Progenitor cell of endocrine pancreas (in vitro differentiated cells): ENCODE results near the gene GPR161. TPM values are rescaled to one million over a fixed set of nuclear protein-coding genes. Genes with fewer than 3 reads are reported as not detected.

ENCODE experiments used
- DNase-seq: peaks from one replicate; pipeline ENCODE4 v3.0.0; 2021; ENCODE audit warnings: low spot score; ENCODE audit not compliant: unreplicated experiment
- H3K27ac Mint-ChIP-seq: 2 replicates; pipeline ENCODE4 v1.8.0; 2021; ENCODE audit warnings: mild to moderate bottlenecking, moderate library complexity, mixed read lengths
- H3K27me3 Mint-ChIP-seq: 2 replicates; pipeline ENCODE4 v1.8.0; 2021; ENCODE audit warnings: mixed read lengths
- H3K36me3 Mint-ChIP-seq: 2 replicates; pipeline ENCODE4 v1.8.0; 2022; ENCODE audit warnings: mixed read lengths; ENCODE audit not compliant: insufficient read depth
- H3K4me1 Mint-ChIP-seq: 2 replicates; pipeline ENCODE4 v1.8.0; 2021; ENCODE audit warnings: low read depth, mixed read lengths
- H3K4me3 Mint-ChIP-seq: 2 replicates; pipeline ENCODE4 v1.8.0; 2021; ENCODE audit warnings: low read depth, mild to moderate bottlenecking, moderate library complexity, mixed read lengths
- H3K9me3 Mint-ChIP-seq: 2 replicates; pipeline ENCODE4 v1.8.0; 2021; ENCODE audit warnings: low read depth, mixed read lengths
- CTCF ChIP-seq: fragments of 200-600 bp; sonication (generic); IDR thresholded peaks from one replicate; pipeline ENCODE4 v1.5.0; 2021; ENCODE audit warnings: antibody characterized with exemption, mild to moderate bottlenecking; ENCODE audit not compliant: unreplicated experiment
- total RNA-seq: library from RNA; stranded (reverse); gene quantifications from 2 replicates; pipeline ENCODE4 v1.2.1, GENCODE V29; 2021

Gene GPR161
- total RNA-seq, 1 donor from 2014 or later = 58.5 TPM

DNA sequence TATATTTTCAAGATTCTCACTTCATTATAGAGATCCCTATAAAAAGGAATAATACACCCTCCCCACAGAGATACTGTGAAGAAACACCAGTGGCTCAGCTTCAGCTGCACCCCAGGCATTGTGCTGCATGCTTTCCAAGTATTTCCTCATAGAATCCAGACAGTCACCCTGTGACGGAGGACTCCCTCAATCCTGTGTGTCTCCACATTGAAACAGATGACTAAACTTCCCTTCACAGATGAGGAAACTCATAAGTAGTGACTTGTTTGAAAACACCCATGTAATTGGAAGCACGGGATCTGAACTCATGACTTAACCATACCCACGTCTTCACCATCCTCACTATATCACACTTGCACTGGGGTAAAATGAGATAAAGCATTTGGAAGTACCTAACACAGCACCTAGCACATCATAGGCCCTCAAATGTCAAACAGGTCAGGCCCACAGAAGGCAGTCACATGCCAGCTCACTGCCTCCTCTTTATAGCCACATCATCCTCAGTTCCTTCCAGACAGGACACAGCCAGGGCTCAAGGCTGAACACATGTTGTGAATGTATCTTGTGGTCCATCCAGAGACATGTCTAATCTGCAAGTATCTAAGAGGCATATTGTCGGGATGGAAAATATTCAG lies 55.2 kb downstream of the GPR161 start:
- Mint-ChIP-seq H3K27me3 (no peaks in the 10 kb centered on the region), H3K4me1 (peaks cover 3% of the 10 kb centered on the region), H3K36me3 (peaks cover 22% of the 10 kb centered on the region), H3K27ac (no peak overlapping the region), H3K9me3 (no peaks in the 10 kb centered on the region), H3K4me3 (no peak overlapping the region)
- no peak for TF ChIP-seq CTCF
- no peak for DNase-seq

DNA sequence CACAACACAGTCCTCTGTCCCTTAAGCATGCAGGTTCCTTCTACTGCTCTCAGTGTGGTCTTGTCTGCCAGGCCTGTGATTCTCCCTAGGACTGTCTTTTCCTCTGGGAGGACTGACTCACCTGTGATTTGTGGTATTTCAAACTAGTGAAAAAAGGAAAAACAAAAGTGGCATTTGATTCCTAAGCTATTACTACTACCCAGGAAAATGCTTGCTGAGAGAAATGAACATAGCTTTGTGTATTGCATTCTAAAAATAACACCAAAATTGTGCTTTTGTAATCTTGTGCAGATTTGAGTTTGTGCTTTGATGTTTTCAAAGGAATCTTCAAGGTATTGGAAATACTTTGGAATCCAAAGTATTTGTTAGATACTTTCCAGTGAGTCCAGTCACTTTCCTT lies 57.0 kb downstream of the GPR161 start:
- H3K4me1 Mint-ChIP-seq = peaks cover 3% of the 10 kb centered on the region
- TF ChIP-seq CTCF = no peak
- peaks cover 19% of the 10 kb centered on the region for H3K36me3 Mint-ChIP-seq
- no peak overlapping the region for H3K27ac Mint-ChIP-seq
- H3K9me3 Mint-ChIP-seq = no peaks in the 10 kb centered on the region
- DNase-seq = no peak
- H3K4me3 Mint-ChIP-seq = no peak overlapping the region
- H3K27me3 Mint-ChIP-seq = no peaks in the 10 kb centered on the region

GRCh38 chr1:168069384-168069783 lies 67.3 kb downstream of the GPR161 start:
- H3K9me3 Mint-ChIP-seq = no peaks in the 10 kb centered on the region
- H3K27me3 Mint-ChIP-seq = no peaks in the 10 kb centered on the region
- DNase-seq = no peak
- H3K4me1 Mint-ChIP-seq = peaks cover 4% of the 10 kb centered on the region
- H3K4me3 Mint-ChIP-seq = no peak overlapping the region
- peaks cover 31% of the 10 kb centered on the region for H3K36me3 Mint-ChIP-seq
- H3K27ac Mint-ChIP-seq = no peak overlapping the region
- no peak for TF ChIP-seq CTCF

GRCh38 chr1:168065506-168065905 lies 71.2 kb downstream of the GPR161 start:
- no peak for DNase-seq
- H3K9me3 Mint-ChIP-seq = no peaks in the 10 kb centered on the region
- peaks cover 4% of the 10 kb centered on the region for H3K4me1 Mint-ChIP-seq
- H3K36me3 Mint-ChIP-seq = peaks cover 13% of the 10 kb centered on the region
- no peaks in the 10 kb centered on the region for H3K27me3 Mint-ChIP-seq
- H3K4me3 Mint-ChIP-seq = no peak overlapping the region
- H3K27ac Mint-ChIP-seq = no peak overlapping the region
- TF ChIP-seq CTCF = no peak

DNA sequence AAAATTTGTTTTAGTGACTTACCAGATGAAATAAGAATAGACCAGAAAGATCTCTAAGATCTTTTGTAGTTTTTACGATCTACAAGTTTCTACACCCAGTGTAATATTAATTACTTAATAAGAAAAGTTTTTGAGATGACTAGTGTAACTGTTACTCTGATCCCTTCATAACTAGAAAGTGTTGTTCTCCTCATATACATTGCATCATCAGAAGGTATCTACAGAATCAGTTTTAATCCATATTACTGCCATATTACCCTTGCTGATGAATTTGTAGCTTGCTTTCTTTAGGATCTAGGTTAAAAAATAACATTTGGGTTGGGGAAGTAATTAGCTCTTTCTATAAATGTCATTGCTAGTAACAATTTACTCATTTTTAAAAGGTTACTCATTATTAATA lies 72.5 kb downstream of the GPR161 start:
- H3K27me3 Mint-ChIP-seq = no peaks in the 10 kb centered on the region
- peaks cover 4% of the 10 kb centered on the region for H3K4me1 Mint-ChIP-seq
- no peak for TF ChIP-seq CTCF
- no peaks in the 10 kb centered on the region for H3K9me3 Mint-ChIP-seq
- no peak for DNase-seq
- no peak overlapping the region for H3K27ac Mint-ChIP-seq
- H3K36me3 Mint-ChIP-seq = peaks cover 11% of the 10 kb centered on the region
- H3K4me3 Mint-ChIP-seq = no peak overlapping the region
